Measurements from ENCODE around the gene SLF1.

Gene SLF1

DNA sequence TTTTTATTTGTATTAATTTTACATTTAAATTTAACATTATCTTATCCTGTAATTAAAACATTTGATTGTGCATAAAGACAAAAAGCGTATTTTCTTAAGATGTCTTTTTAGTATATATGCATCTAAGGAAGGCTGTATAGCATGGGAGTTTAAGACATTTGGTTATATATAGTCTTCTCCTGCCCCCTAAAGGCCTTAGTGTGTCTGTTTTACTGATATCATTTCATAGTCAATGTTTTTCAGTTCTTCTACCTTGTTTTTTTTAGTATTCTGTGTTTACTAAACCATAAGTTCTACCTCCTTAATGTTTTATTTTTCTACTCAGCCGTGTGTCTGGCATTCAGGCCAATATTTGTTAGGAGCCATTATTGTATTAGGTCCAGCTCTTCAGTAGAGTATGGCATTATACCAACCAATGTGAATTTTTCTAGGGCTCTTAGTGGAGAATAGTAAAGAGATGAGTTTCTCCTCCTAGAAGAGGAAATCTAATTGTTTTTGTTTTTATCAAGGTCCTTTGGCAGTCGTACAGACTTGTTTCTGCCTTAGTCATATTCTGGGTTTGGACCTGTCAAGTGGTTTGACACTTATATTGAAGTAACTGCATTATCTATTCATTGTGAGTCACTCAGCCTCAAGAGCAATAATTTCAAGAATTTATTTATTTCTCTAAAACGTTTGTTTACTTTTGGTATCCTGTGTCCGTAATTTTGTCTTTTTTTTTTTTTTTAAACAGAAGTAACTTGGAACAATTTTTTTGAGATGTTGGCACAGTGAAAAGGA lies 74.8 kb downstream of the SLF1 start:
- ChIA-PET CTCF (interaction anchor here (0.8 to 2.0 kb wide), 11 partner anchors 9 to 1086 kb away, joined by 3 to 6 read pairs (median 4); no protein-coding TSS in a partner anchor), POLR2A (no interaction called here)
- Histone ChIP-seq H3K4me1 (ENCODE audit: control extremely low read depth in 1 of 4, control insufficient read depth in 4 of 4, insufficient read depth in 4 of 4, low read length in 3 of 4) (no peaks in the 10 kb centered on the region), H3K4me3 (ENCODE audit: control insufficient read depth in 1 of 7, extremely low read depth in 1 of 7, insufficient read depth in 4 of 7, low read depth in 2 of 7, low read length in 6 of 7) (no peak overlapping the region), H3K27ac (ENCODE audit: insufficient read depth in 1 of 2, low read depth in 1 of 2, low read length in 2 of 2, poor library complexity in 1 of 2, severe bottlenecking in 2 of 2) (no peak overlapping the region), H3K36me3 (ENCODE audit: control insufficient read depth in 4 of 4, insufficient read depth in 4 of 4, low read length in 3 of 4) (peaks cover 2 to 29% (median 10%) of the 10 kb centered on the region in 4 experiments), H3K9me3 (ENCODE audit: control extremely low read depth in 1 of 5, control insufficient read depth in 4 of 5, insufficient read depth in 2 of 5, low read depth in 1 of 5, low read length in 4 of 5) (no peaks in the 10 kb centered on the region), H3K27me3 (replicated peaks in 2 of 5; ENCODE audit: control insufficient read depth in 4 of 5, insufficient read depth in 5 of 5, low read length in 4 of 5) (no peaks in the 10 kb centered on the region)
- DNase-seq, result peak; percentile 55 to 75 (median 72)
- 80% methylated on average over 1 of the region's 5 CpGs for WGBS (ENCODE audit: insufficient coverage)

DNA sequence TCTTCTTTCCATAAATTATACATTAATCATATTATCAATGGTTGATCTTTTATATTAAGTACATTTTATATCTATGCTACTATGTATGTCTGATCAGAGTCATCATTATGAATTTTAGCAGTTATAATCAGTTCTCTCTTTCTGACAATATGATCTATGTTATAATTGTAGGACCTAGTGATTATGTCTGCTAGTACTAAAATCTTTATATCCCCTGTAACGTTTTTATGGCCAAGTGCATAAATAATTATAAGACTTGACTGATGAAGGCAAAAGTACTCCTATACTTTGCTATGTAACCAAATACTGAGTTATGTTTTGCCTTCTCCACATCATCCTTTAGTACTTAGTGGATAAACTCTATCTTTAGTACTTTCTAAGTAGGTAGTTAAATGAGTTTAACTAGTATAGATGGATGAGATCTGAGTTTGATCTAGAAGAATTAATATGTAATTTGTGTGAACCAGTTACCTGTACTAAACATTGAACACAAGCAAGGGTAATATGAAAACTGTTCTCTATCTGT lies 75.4 kb downstream of the SLF1 start:
- WGBS (ENCODE audit: insufficient coverage), result no CpG with 5 or more reads among the region's 1 CpG
- CTCF ChIA-PET, result interaction anchor here (1.6 kb wide), 1 partner anchor 174 kb away, joined by 3 read pairs; no protein-coding TSS in a partner anchor
- no peak for DNase-seq

DNA sequence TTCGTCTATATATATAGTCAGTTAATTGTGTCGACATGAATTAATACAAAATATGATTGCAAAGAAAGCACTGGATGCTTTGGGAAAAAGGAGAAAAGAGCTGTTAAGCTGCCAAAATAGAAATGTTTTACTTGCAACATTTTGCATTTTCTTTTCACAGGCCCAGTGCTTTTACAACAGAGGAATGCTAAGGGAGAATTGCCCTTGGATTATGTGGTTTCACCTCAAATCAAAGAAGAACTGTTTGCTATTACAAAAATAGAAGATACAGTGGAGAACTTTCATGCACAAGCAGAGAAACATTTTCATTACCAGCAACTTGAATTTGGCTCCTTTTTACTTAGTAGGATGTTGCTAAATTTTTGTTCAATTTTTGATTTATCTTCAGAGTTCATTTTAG lies 76.2 kb downstream of the SLF1 start:
- POLR2A ChIA-PET, result no interaction called here
- no peaks in the 10 kb centered on the region for H3K4me1 ChIP-seq (ENCODE audit: control extremely low read depth in 1 of 4, control insufficient read depth in 4 of 4, insufficient read depth in 4 of 4, low read length in 3 of 4)
- peaks cover under 1 to 22% (median 8%) of the 10 kb centered on the region in 4 experiments for H3K36me3 ChIP-seq (ENCODE audit: control insufficient read depth in 4 of 4, insufficient read depth in 4 of 4, low read length in 3 of 4)
- no peak overlapping the region for H3K4me3 ChIP-seq (ENCODE audit: control insufficient read depth in 1 of 7, extremely low read depth in 1 of 7, insufficient read depth in 4 of 7, low read depth in 2 of 7, low read length in 6 of 7)
- no peaks in the 10 kb centered on the region for H3K9me3 ChIP-seq (ENCODE audit: control extremely low read depth in 1 of 5, control insufficient read depth in 4 of 5, insufficient read depth in 2 of 5, low read depth in 1 of 5, low read length in 4 of 5)
- no peak for DNase-seq
- WGBS (ENCODE audit: insufficient coverage), result no CpG with 5 or more reads among the region's 2 CpGs
- no peaks in the 10 kb centered on the region for H3K27me3 ChIP-seq (replicated peaks in 2 of 5; ENCODE audit: control insufficient read depth in 4 of 5, insufficient read depth in 5 of 5, low read length in 4 of 5)
- H3K27ac ChIP-seq (ENCODE audit: insufficient read depth in 1 of 2, low read depth in 1 of 2, low read length in 2 of 2, poor library complexity in 1 of 2, severe bottlenecking in 2 of 2), result no peak overlapping the region
- CTCF ChIA-PET, result interaction anchor here (2.7 kb wide), 1 partner anchor 170 kb away, joined by 8 read pairs; no protein-coding TSS in a partner anchor

More for the DNA sequence above, 75.4 kb downstream of the SLF1 start:
- no peaks in the 10 kb centered on the region for H3K4me1 ChIP-seq (ENCODE audit: control extremely low read depth in 1 of 4, control insufficient read depth in 4 of 4, insufficient read depth in 4 of 4, low read length in 3 of 4)
- no peak overlapping the region for H3K27ac ChIP-seq (ENCODE audit: insufficient read depth in 1 of 2, low read depth in 1 of 2, low read length in 2 of 2, poor library complexity in 1 of 2, severe bottlenecking in 2 of 2)
- POLR2A ChIA-PET, result no interaction called here
- no peaks in the 10 kb centered on the region for H3K9me3 ChIP-seq (ENCODE audit: control extremely low read depth in 1 of 5, control insufficient read depth in 4 of 5, insufficient read depth in 2 of 5, low read depth in 1 of 5, low read length in 4 of 5)
- H3K4me3 ChIP-seq (ENCODE audit: control insufficient read depth in 1 of 7, extremely low read depth in 1 of 7, insufficient read depth in 4 of 7, low read depth in 2 of 7, low read length in 6 of 7), result no peak overlapping the region
- H3K36me3 ChIP-seq (ENCODE audit: control insufficient read depth in 4 of 4, insufficient read depth in 4 of 4, low read length in 3 of 4), result peaks cover 2 to 23% (median 10%) of the 10 kb centered on the region in 4 experiments
- H3K27me3 ChIP-seq (replicated peaks in 2 of 5; ENCODE audit: control insufficient read depth in 4 of 5, insufficient read depth in 5 of 5, low read length in 4 of 5), result no peaks in the 10 kb centered on the region

DNA sequence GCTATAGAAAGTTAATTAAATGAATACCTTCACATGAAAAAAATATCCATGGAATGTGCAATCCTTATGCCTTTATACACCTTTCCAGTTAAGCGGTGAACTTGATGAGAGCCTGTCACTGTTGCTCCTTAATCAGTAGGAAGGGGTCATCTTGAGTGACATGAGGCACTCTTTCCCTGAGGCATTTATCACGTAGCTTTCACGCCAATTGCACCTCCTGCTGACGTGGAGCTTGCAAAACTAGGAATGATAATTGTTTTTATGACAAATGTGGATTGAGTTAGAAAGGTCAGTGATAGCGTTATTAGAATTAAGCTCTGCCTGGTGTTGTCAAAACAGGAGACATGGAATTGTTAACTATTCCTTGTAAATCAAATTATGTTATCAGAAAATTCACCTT lies 79.7 kb downstream of the SLF1 start:
- DNase-seq, result no peak
- CTCF ChIA-PET, result interaction anchor here (0.6 to 1.5 kb wide), 3 partner anchors 10 to 451 kb away, joined by 3 to 4 read pairs (median 3); no protein-coding TSS in a partner anchor
- Histone ChIP-seq H3K27ac (ENCODE audit: insufficient read depth in 1 of 2, low read depth in 1 of 2, low read length in 2 of 2, poor library complexity in 1 of 2, severe bottlenecking in 2 of 2) (no peak overlapping the region), H3K9me3 (ENCODE audit: control extremely low read depth in 1 of 5, control insufficient read depth in 4 of 5, insufficient read depth in 2 of 5, low read depth in 1 of 5, low read length in 4 of 5) (no peaks in the 10 kb centered on the region), H3K4me1 (ENCODE audit: control extremely low read depth in 1 of 4, control insufficient read depth in 4 of 4, insufficient read depth in 4 of 4, low read length in 3 of 4) (peaks cover 0 to 4% (median 0%) of the 10 kb centered on the region in 4 experiments), H3K27me3 (replicated peaks in 2 of 5; ENCODE audit: control insufficient read depth in 4 of 5, insufficient read depth in 5 of 5, low read length in 4 of 5) (no peaks in the 10 kb centered on the region), H3K4me3 (ENCODE audit: control insufficient read depth in 1 of 7, extremely low read depth in 1 of 7, insufficient read depth in 4 of 7, low read depth in 2 of 7, low read length in 6 of 7) (no peak overlapping the region), H3K36me3 (ENCODE audit: control insufficient read depth in 4 of 4, insufficient read depth in 4 of 4, low read length in 3 of 4) (peaks cover 0 to 12% (median 5%) of the 10 kb centered on the region in 4 experiments)
- POLR2A ChIA-PET, result no interaction called here
- WGBS (ENCODE audit: insufficient coverage), result 100% methylated on average over 3 of the region's 5 CpGs

- H3K36me3 ChIP-seq (ENCODE audit: control insufficient read depth in 4 of 4, insufficient read depth in 4 of 4, low read length in 3 of 4), result peaks cover 0 to 9% (median 5%) of the 10 kb centered on the region in 4 experiments
- H3K4me3 ChIP-seq (ENCODE audit: control insufficient read depth in 1 of 7, extremely low read depth in 1 of 7, insufficient read depth in 4 of 7, low read depth in 2 of 7, low read length in 6 of 7), result no peak overlapping the region
- peaks cover 0 to 4% (median 0%) of the 10 kb centered on the region in 4 experiments for H3K4me1 ChIP-seq (ENCODE audit: control extremely low read depth in 1 of 4, control insufficient read depth in 4 of 4, insufficient read depth in 4 of 4, low read length in 3 of 4)
- ChIA-PET CTCF (no interaction called here), POLR2A (no interaction called here)
- no CpG with 5 or more reads among the region's 2 CpGs for WGBS (ENCODE audit: insufficient coverage)
- no peak overlapping the region for H3K27ac ChIP-seq (ENCODE audit: insufficient read depth in 1 of 2, low read depth in 1 of 2, low read length in 2 of 2, poor library complexity in 1 of 2, severe bottlenecking in 2 of 2)
- no peaks in the 10 kb centered on the region for H3K27me3 ChIP-seq (replicated peaks in 2 of 5; ENCODE audit: control insufficient read depth in 4 of 5, insufficient read depth in 5 of 5, low read length in 4 of 5)
- no peaks in the 10 kb centered on the region for H3K9me3 ChIP-seq (ENCODE audit: control extremely low read depth in 1 of 5, control insufficient read depth in 4 of 5, insufficient read depth in 2 of 5, low read depth in 1 of 5, low read length in 4 of 5)
- no peak for DNase-seq
These were observed 81.1 kb downstream of the SLF1 start for GRCh38 chr5:94699562-94699961.

- H3K9me3 ChIP-seq (ENCODE audit: control extremely low read depth in 1 of 5, control insufficient read depth in 4 of 5, insufficient read depth in 2 of 5, low read depth in 1 of 5, low read length in 4 of 5), result no peaks in the 10 kb centered on the region
- no peaks in the 10 kb centered on the region for H3K27me3 ChIP-seq (replicated peaks in 2 of 5; ENCODE audit: control insufficient read depth in 4 of 5, insufficient read depth in 5 of 5, low read length in 4 of 5)
- CTCF ChIA-PET, result interaction anchor here (1.1 kb wide), 1 partner anchor 22 kb away, joined by 3 read pairs; no protein-coding TSS in a partner anchor
- H3K36me3 ChIP-seq (ENCODE audit: control insufficient read depth in 4 of 4, insufficient read depth in 4 of 4, low read length in 3 of 4), result peaks cover 0 to 4% (median 0%) of the 10 kb centered on the region in 4 experiments
- no CpG with 5 or more reads among the region's 1 CpG for WGBS (ENCODE audit: insufficient coverage)
- POLR2A ChIA-PET, result no interaction called here
- no peak overlapping the region for H3K27ac ChIP-seq (ENCODE audit: insufficient read depth in 1 of 2, low read depth in 1 of 2, low read length in 2 of 2, poor library complexity in 1 of 2, severe bottlenecking in 2 of 2)
- no peak overlapping the region for H3K4me3 ChIP-seq (ENCODE audit: control insufficient read depth in 1 of 7, extremely low read depth in 1 of 7, insufficient read depth in 4 of 7, low read depth in 2 of 7, low read length in 6 of 7)
- DNase-seq, result no peak
- peaks cover 0 to 4% (median 0%) of the 10 kb centered on the region in 4 experiments for H3K4me1 ChIP-seq (ENCODE audit: control extremely low read depth in 1 of 4, control insufficient read depth in 4 of 4, insufficient read depth in 4 of 4, low read length in 3 of 4)
These were observed 82.1 kb downstream of the SLF1 start for GRCh38 chr5:94700592-94700991.

DNA sequence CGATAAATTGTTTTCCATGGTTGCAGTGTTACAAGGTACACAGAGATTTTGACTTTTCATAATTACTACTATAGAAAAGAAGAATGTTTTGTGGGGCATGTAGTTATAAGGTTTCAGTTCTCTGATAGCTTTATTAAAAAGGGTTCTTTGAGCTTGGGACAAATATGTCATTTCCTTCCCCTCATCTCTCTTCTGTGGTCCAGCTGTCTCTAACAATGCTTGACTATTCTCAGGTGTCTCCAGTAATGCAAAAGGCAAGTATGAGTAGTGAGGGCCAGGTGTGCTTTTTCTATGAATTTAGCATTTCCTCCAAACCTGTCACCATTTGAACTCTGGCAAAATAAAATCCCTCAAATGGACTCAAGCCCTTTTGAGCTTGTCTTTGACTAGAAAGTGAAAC lies 84.3 kb downstream of the SLF1 start:
- Histone ChIP-seq H3K36me3 (ENCODE audit: control insufficient read depth in 4 of 4, insufficient read depth in 4 of 4, low read length in 3 of 4) (peaks cover 0 to 4% (median under 1%) of the 10 kb centered on the region in 4 experiments), H3K9me3 (ENCODE audit: control extremely low read depth in 1 of 5, control insufficient read depth in 4 of 5, insufficient read depth in 2 of 5, low read depth in 1 of 5, low read length in 4 of 5) (no peaks in the 10 kb centered on the region), H3K27ac (ENCODE audit: insufficient read depth in 1 of 2, low read depth in 1 of 2, low read length in 2 of 2, poor library complexity in 1 of 2, severe bottlenecking in 2 of 2) (peak overlapping the region in 1 of 2 experiments; percentile 3), H3K4me3 (ENCODE audit: control insufficient read depth in 1 of 7, extremely low read depth in 1 of 7, insufficient read depth in 4 of 7, low read depth in 2 of 7, low read length in 6 of 7) (no peak overlapping the region), H3K4me1 (ENCODE audit: control extremely low read depth in 1 of 4, control insufficient read depth in 4 of 4, insufficient read depth in 4 of 4, low read length in 3 of 4) (peaks cover 0 to 11% (median 1%) of the 10 kb centered on the region in 4 experiments), H3K27me3 (replicated peaks in 2 of 5; ENCODE audit: control insufficient read depth in 4 of 5, insufficient read depth in 5 of 5, low read length in 4 of 5) (no peaks in the 10 kb centered on the region)
- WGBS (ENCODE audit: insufficient coverage), result no CpG with 5 or more reads among the region's 1 CpG
- POLR2A ChIA-PET, result no interaction called here
- CTCF ChIA-PET, result interaction anchor here (0.8 to 2.4 kb wide), 5 partner anchors 10 to 178 kb away, joined by 3 to 6 read pairs (median 3); no protein-coding TSS in a partner anchor
- DNase-seq, result no peak

Data from common myeloid progenitor, CD34-positive (primary cell).